OCI-LY7 (cell line): ENCODE measurements around the gene FAM13B. TPM values are rescaled to one million over a fixed set of nuclear protein-coding genes. Genes with fewer than 3 reads are reported as not detected.

Experiments used
- BruUV-seq: library from RNA; stranded (reverse); fragments of 400-500 nt; replicated peaks from 2 replicates; lab custom pipeline; 2021; lab: Mats Ljungman, UMichigan
- CTCF ChIA-PET: fragments of 300-600 bp; sonication (Branson Sonifier 250); formaldehyde crosslinking; loops from one replicate; lab custom pipeline; 2022; ENCODE audit warnings: antibody characterized with exemption; ENCODE audit not compliant: unreplicated experiment; lab: Charles Lee
- POLR2A ChIA-PET: fragments of 300-600 bp; sonication (Branson Sonifier 250); formaldehyde crosslinking; loops from one replicate; lab custom pipeline; 2022; ENCODE audit warnings: antibody characterized with exemption; lab: Charles Lee
- DNase-seq: peaks from one replicate; pipeline ENCODE4 v3.0.0-alpha.2; 2015; ENCODE audit warnings: low spot score
- H2AFZ ChIP-seq: fragments of 200-600 bp; sonication (generic), shearing (Covaris generic); 2 replicates; pipeline ENCODE4 v1.6.1; 2014; ENCODE audit warnings: mild to moderate bottlenecking, antibody characterized with exemption, low read length, moderate library complexity
- H3K27ac ChIP-seq: fragments of 200-600 bp; sonication (generic); 2 replicates; pipeline ENCODE4 v1.5.1; 2014; ENCODE audit warnings: mixed run types, low read depth, mild to moderate bottlenecking, moderate library complexity, low read length, inconsistent platforms; ENCODE audit not compliant: poor library complexity, severe bottlenecking
- H3K36me3 ChIP-seq: fragments of 200-600 bp; sonication (generic); 2 replicates; pipeline ENCODE4 v1.6.1; 2014; ENCODE audit warnings: mild to moderate bottlenecking, antibody characterized with exemption, low read length, moderate library complexity, mixed read lengths; ENCODE audit not compliant: insufficient read depth
- H3K4me1 ChIP-seq: fragments of 200-600 bp; sonication (generic); 2 replicates; pipeline ENCODE4 v1.5.1; 2014; ENCODE audit warnings: mild to moderate bottlenecking, low read length; ENCODE audit not compliant: insufficient read depth, poor library complexity, severe bottlenecking
- H3K4me2 ChIP-seq: fragments of 200-600 bp; sonication (generic); 2 replicates; pipeline ENCODE4 v1.6.1; 2014; ENCODE audit warnings: mild to moderate bottlenecking, low read length
- H3K4me3 ChIP-seq: fragments of 200-600 bp; sonication (generic); 2 replicates; pipeline ENCODE4 v1.5.1; 2014; ENCODE audit warnings: mild to moderate bottlenecking, low read depth, low read length; ENCODE audit not compliant: poor library complexity, severe bottlenecking
- H3K79me2 ChIP-seq: fragments of 200-600 bp; sonication (generic); 2 replicates; pipeline ENCODE4 v1.6.1; 2016; ENCODE audit warnings: low read depth, mild to moderate bottlenecking, low read length, moderate library complexity, mixed read lengths; ENCODE audit not compliant: insufficient read depth
- H3K9me2 ChIP-seq: fragments of 200-600 bp; sonication (generic); 2 replicates; pipeline ENCODE4 v1.6.1; 2016; ENCODE audit warnings: mild to moderate bottlenecking, low read length, mixed read lengths; ENCODE audit not compliant: insufficient read depth
- H3K9me3 ChIP-seq: fragments of 200-600 bp; sonication (generic); 2 replicates; pipeline ENCODE4 v1.6.1; 2014; ENCODE audit warnings: mild to moderate bottlenecking, mixed run types, low read length, mixed read lengths
- H4K20me1 ChIP-seq: fragments of 200-600 bp; sonication (generic); 2 replicates; pipeline ENCODE4 v1.6.1; 2014; ENCODE audit warnings: mild to moderate bottlenecking, antibody characterized with exemption, low read length, moderate library complexity, mixed read lengths; ENCODE audit not compliant: insufficient read depth
- EZH2phosphoT487 ChIP-seq: fragments of 200-600 bp; sonication (generic); IDR thresholded peaks from 2 replicates; pipeline ENCODE4 v1.6.1; 2018; ENCODE audit warnings: low read depth, borderline replicate concordance, mild to moderate bottlenecking, mixed run types, antibody characterized with exemption, low read length, moderate library complexity, mixed read lengths
- intact Hi-C: fragments of 100-400 bp; cut with micrococcal nuclease; formaldehyde crosslinking; loops from one replicate; pipeline ENCODE4 v1.10.0; 2022; ENCODE audit not compliant: unreplicated experiment
- total RNA-seq, 2 experiments: library from RNA; depleted of rRNA in 1 of 2; stranded (reverse); fragments of >200 nt in 1 of 2; shearing (Covaris generic) in 1 of 2; gene quantifications; 2 replicates each; pipeline ENCODE4 v1.2.3, GENCODE V29; 2014 to 2022
- TF ChIP-seq, protein P1 (sequence below): fragments of 200-600 bp; sonication (generic); conservative IDR thresholded peaks from 2 replicates; pipeline ENCODE4 v1.5.1; 2014; ENCODE audit warnings: mild to moderate bottlenecking, antibody characterized with exemption, low read length, moderate library complexity, mixed read lengths

The FAM13B gene
- total RNA-seq, 2 experiments from 2014 or later: 21.5 to 35.7 TPM

DNA sequence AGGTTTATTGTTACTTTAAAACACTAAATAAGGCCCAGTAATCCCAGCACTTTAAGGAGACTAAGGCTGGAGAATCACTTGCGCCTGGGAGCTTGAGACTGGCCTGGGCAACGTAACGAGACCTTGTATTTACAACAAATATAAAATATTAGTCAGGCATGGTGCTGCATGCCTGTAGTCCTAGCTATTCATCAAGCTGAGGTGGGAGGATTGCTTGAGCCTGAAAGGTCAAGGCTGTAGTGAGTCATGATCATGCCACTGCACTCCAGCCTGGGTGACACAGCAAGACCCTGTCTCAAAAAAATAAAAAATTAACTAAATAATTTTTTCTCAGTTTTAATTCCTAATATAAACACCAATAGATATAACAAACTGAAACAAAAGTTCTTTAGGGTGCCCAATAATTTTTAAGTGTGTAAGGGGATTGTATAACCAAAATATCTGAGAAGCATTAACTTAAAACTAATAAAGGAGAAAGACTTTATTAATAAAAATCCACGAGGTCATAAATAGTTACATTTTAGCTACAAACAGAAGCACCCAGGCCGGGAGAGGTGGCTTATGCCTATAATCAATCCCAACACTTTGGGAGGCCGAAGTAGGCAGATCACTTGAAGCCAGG is 32.7 kb downstream of the FAM13B start:
- no peak for DNase-seq
- intact Hi-C loops: no loop called here
- Histone ChIP-seq H3K9me3 (0 out of 2 replicates have a peak, but pooled peaks cover 8% of the 10 kb centered on the region), H3K27ac (no peak overlapping the region), H3K9me2 (no peaks in the 10 kb centered on the region), H3K4me2 (no peak overlapping the region), H3K4me1 (no peaks in the 10 kb centered on the region), H3K4me3 (no peak overlapping the region), H3K36me3 (peaks cover 82% of the 10 kb centered on the region), H4K20me1 (peaks cover 3% of the 10 kb centered on the region; the same call in 1 of the 2 replicates), H3K79me2 (peaks cover 9% of the 10 kb centered on the region; the same call in 1 of the 2 replicates), H2AFZ (no peak overlapping the region)
- no peak for TF ChIP-seq EZH2phosphoT487
- TF ChIP-seq, protein P1, sequence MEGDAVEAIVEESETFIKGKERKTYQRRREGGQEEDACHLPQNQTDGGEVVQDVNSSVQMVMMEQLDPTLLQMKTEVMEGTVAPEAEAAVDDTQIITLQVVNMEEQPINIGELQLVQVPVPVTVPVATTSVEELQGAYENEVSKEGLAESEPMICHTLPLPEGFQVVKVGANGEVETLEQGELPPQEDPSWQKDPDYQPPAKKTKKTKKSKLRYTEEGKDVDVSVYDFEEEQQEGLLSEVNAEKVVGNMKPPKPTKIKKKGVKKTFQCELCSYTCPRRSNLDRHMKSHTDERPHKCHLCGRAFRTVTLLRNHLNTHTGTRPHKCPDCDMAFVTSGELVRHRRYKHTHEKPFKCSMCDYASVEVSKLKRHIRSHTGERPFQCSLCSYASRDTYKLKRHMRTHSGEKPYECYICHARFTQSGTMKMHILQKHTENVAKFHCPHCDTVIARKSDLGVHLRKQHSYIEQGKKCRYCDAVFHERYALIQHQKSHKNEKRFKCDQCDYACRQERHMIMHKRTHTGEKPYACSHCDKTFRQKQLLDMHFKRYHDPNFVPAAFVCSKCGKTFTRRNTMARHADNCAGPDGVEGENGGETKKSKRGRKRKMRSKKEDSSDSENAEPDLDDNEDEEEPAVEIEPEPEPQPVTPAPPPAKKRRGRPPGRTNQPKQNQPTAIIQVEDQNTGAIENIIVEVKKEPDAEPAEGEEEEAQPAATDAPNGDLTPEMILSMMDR: no peak
- POLR2A ChIA-PET: no interaction called here
- CTCF ChIA-PET: no interaction called here
- BruUV-seq: no TSS peak

DNA sequence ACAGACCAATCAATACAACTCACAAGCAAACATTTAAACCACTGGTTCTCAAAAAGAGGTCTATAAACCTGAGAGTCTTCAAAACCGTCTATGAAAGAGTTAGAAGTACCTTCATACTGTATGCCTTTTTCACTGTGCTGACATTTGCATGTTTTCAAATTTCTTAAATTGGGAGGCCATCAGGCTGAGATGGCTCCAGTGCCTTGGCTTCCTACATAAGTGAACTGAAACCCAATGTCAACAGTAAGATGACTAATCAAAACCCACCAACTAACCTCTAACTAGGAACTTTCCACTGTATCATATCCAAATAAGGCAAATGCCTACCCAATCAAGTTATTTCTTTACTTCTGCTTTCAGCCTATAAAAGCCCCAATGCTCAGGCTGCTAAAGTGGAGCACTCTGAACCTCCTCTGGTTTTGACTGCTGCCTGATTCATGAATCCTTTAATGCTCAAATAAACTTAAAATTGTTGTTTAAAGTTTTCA is 35.1 kb downstream of the FAM13B start:
- H3K9me3 ChIP-seq: 0 out of 2 replicates have a peak, but pooled peaks cover 8% of the 10 kb centered on the region
- H3K9me2 ChIP-seq: no peaks in the 10 kb centered on the region
- H3K27ac ChIP-seq: no peak overlapping the region
- CTCF ChIA-PET: interaction anchor here (1.1 kb wide), 1 partner anchor 9 kb away, joined by 3 read pairs; no protein-coding TSS in a partner anchor
- peaks cover 27% of the 10 kb centered on the region; the same call in 1 of the 2 replicates for H3K79me2 ChIP-seq
- peaks cover 7% of the 10 kb centered on the region; the same call in 1 of the 2 replicates for H4K20me1 ChIP-seq
- H3K4me3 ChIP-seq: no peak overlapping the region
- no peak for TF ChIP-seq EZH2phosphoT487
- TF ChIP-seq, protein P1: no peak
- peaks cover 62% of the 10 kb centered on the region for H3K36me3 ChIP-seq
- POLR2A ChIA-PET: interaction anchor here (0.6 to 0.7 kb wide), 2 partner anchors 81 to 684 kb away, joined by 3 read pairs; no protein-coding TSS in a partner anchor
- intact Hi-C loops: no loop called here
- no peak overlapping the region for H2AFZ ChIP-seq
- BruUV-seq: no TSS peak
- DNase-seq: peak; percentile 8
- no peak overlapping the region for H3K4me2 ChIP-seq
- no peaks in the 10 kb centered on the region for H3K4me1 ChIP-seq

DNA sequence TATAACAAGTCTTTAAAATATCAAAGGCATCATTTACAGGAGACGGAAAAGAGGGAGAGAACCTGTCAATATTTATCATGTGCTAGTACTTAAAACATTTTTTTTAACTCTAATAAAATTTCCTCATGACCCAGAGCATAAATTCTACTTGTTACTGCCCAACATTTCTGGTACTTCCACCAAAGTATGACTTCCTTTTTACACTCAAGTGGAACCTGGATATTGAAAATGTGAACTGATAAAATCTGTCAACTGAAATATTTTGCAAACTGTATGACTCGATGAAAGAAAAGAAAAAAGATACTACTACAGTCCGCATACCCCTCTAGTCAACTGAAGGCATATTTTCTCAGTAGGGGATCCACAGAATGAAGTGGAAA is 37.1 kb downstream of the FAM13B start:
- ChIA-PET POLR2A (no interaction called here), CTCF (no interaction called here)
- no peak for DNase-seq
- peaks cover 7% of the 10 kb centered on the region; the same call in 1 of the 2 replicates for H4K20me1 ChIP-seq
- H3K4me1 ChIP-seq: no peaks in the 10 kb centered on the region
- no peak overlapping the region for H3K4me3 ChIP-seq
- TF ChIP-seq, protein P1: no peak
- TF ChIP-seq EZH2phosphoT487: no peak
- H3K36me3 ChIP-seq: peaks cover 56% of the 10 kb centered on the region
- H3K9me3 ChIP-seq: 0 out of 2 replicates have a peak, but pooled peaks cover 8% of the 10 kb centered on the region
- no peak overlapping the region for H2AFZ ChIP-seq
- H3K9me2 ChIP-seq: no peaks in the 10 kb centered on the region
- no TSS peak for BruUV-seq
- no peak overlapping the region for H3K4me2 ChIP-seq
- intact Hi-C loops: no loop called here
- no peak overlapping the region for H3K27ac ChIP-seq
- H3K79me2 ChIP-seq: peaks cover 27% of the 10 kb centered on the region; the same call in 1 of the 2 replicates
